GM19397 (cell line): ENCODE measurements around the gene ZBTB17.
"Not testable (repeated sequence)": the region's sequence is repeated elsewhere in the genome, so short reads cannot be mapped to it uniquely, and the experiment has no call there.

ENCODE experiments used
- ATAC-seq: cut with Tn5 transposase; IDR thresholded peaks from one replicate; pipeline ENCODE4 v1.9.1; 2021; ENCODE audit warnings: mild to moderate bottlenecking, moderate library complexity; ENCODE audit not compliant: unreplicated experiment

The ZBTB17 gene

DNA sequence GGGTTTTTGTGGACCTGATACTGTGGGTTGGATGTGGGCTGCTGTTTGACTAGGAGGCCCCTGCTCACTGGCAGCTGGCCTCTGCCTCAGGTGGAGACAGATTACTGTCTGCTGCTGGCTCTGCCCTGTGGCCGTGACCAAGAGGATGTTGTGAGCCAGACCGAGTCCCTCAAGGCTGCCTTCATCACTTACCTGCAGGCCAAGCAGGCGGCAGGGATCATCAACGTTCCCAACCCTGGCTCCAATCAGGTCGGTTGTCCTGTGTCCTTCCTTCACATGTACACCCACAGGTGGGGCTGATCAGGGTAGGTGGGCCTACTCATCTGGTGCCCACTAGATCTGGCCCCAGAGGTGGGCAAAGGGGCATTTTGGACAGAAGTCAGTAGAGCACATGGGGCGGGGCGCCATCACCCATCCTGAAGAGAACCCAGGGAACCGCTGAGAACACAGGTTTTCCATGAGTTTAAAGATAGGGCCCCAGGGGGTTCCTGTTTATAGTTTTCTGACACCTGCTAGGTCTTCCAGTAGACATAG, 37.2 kb downstream of the ZBTB17 start:
- ATAC-seq, result no peak

DNA sequence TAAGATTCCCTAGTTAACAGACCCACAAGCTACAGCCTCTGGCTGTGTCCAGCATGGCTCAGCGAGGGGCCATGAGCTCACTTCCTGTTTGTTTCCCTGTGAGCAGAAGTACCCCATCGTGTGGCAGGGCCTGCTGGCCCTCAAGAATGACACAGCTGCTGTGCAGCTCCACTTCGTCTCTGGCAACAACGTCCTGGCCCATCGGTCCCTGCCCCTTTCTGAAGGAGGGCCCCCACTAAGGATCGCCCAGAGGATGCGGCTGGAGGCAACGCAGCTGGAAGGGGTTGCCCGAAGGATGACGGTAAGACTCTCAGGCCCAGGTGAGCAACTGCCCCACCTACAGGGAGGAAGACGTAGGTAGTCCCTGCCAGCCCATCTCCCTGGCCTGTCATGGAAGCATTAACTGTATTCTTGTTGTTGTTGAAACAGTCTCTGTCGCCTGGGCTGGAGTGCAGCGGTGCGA, 38.2 kb downstream of the ZBTB17 start:
- ATAC-seq, result no peak

DNA sequence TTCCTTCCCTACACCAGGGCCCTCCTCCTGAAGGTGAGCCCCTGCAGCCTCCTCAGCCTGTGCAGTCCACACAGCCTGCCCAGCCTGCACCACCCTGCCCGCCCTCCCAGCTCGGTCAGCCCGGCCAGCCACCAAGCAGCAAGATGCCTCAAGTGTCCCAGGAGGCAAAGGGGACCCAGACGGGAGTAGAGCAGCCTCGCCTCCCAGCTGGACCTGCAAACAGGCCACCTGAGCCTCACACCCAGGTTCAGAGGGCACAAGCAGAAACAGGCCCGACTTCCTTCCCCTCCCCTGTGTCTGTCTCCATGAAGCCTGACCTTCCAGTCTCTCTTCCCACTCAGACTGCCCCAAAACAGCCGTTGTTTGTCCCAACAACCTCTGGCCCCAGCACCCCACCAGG, 38.8 kb downstream of the ZBTB17 start:
- no peak for ATAC-seq

DNA sequence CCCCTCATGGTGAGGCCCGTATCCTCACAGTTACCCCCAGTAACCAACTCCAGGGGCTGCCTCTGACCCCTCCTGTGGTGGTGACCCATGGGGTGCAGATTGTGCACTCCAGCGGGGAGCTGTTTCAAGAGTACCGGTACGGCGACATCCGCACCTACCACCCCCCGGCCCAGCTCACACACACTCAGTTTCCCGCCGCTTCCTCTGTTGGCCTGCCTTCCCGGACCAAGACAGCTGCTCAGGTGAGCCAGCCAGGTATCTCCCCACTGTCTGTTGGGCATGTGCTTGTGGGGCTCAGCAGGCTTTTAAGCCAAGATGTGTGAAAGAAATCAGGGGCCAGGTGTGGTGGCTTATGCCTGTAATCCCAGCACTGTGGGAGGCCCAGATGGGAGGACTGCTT, 39.9 kb downstream of the ZBTB17 start:
- ATAC-seq, result no peak

DNA sequence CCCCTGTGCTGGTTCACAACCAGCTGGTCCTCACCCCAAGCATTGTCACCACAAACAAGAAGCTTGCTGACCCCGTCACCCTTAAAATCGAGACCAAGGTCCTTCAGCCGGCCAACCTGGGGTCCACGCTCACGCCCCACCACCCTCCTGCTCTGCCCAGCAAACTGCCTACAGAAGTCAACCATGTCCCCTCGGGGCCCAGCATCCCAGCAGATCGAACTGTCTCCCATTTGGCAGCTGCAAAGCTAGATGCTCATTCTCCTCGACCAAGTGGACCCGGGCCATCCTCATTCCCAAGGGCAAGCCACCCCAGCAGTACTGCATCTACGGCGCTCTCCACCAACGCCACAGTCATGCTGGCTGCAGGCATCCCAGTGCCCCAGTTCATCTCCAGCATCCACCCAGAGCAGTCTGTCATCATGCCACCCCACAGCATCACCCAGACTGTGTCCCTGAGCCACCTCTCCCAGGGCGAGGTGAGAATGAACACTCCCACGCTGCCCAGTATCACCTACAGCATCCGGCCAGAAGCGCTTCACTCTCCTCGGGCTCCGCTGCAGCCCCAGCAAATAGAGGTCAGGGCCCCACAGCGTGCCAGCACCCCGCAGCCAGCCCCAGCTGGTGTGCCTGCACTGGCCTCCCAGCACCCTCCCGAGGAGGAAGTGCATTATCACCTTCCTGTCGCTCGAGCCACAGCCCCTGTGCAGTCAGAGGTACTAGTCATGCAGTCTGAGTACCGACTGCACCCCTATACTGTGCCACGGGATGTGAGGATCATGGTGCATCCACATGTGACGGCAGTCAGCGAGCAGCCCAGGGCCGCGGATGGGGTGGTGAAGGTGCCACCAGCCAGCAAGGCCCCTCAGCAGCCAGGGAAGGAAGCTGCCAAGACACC, 40.6 kb downstream of the ZBTB17 start:
- no peak for ATAC-seq

DNA sequence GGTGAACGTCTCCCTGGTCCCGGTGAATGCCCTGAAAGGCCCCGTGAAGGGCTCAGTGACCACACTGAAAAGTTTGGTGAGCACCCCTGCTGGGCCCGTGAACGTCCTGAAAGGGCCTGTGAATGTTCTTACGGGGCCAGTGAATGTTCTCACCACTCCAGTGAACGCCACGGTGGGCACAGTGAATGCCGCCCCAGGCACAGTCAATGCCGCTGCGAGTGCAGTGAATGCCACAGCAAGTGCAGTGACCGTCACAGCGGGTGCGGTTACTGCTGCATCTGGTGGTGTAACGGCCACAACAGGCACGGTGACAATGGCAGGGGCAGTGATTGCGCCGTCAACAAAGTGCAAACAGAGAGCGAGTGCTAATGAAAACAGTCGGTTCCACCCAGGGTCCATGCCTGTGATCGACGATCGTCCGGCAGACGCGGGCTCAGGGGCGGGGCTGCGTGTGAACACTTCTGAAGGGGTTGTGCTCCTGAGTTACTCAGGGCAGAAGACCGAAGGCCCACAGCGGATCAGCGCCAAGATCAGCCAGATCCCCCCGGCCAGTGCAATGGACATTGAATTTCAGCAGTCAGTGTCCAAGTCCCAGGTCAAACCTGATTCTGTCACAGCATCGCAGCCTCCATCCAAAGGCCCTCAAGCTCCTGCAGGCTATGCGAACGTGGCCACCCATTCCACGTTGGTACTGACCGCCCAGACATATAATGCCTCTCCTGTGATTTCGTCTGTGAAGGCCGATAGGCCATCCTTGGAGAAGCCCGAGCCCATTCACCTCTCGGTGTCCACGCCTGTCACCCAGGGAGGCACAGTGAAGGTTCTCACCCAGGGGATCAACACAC, 41.5 kb downstream of the ZBTB17 start:
- no peak for ATAC-seq

DNA sequence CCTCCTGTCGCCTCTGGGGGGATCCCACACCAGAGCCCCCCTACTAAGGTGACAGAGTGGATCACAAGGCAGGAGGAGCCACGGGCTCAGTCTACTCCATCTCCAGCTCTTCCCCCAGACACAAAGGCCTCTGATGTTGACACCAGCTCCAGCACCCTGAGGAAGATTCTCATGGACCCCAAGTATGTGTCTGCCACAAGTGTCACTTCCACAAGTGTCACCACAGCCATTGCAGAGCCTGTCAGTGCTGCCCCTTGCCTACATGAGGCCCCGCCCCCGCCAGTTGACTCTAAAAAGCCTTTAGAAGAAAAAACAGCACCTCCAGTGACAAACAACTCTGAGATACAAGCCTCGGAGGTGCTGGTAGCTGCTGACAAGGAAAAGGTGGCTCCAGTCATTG, 42.2 kb downstream of the ZBTB17 start:
- ATAC-seq, result no peak

DNA sequence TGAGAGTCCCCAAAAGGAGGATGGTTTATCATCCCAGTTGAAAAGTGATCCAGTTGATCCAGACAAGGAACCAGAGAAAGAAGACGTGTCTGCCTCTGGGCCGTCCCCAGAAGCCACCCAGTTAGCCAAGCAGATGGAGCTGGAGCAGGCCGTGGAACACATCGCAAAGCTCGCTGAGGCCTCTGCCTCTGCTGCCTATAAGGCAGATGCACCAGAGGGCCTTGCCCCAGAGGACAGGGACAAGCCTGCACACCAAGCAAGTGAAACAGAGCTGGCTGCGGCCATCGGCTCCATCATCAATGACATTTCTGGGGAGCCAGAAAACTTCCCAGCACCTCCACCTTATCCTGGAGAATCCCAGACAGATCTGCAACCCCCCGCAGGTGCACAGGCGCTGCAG, 43.3 kb downstream of the ZBTB17 start:
- no peak for ATAC-seq

DNA sequence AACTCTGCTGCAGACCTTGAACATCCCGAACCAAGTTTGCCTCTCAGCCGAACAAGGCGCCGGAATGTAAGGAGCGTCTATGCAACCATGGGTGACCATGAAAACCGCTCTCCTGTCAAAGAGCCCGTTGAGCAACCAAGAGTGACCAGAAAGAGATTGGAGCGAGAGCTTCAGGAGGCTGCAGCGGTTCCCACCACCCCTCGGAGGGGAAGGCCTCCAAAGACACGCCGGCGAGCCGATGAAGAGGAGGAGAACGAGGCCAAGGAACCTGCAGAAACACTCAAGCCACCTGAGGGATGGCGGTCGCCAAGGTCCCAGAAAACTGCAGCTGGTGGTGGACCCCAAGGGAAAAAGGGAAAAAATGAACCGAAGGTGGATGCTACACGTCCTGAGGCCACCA, 44.0 kb downstream of the ZBTB17 start:
- no peak for ATAC-seq

DNA sequence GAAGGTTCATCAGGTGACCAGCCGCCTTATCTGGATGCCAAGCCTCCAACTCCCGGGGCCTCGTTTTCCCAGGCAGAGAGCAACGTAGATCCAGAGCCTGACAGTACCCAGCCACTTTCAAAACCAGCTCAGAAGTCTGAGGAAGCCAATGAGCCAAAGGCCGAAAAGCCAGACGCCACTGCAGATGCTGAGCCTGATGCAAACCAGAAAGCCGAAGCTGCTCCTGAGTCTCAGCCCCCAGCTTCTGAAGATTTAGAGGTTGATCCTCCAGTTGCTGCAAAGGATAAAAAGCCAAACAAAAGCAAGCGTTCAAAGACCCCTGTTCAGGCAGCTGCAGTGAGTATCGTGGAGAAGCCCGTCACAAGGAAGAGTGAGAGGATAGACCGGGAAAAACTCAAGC, 44.5 kb downstream of the ZBTB17 start:
- ATAC-seq, result no peak

DNA sequence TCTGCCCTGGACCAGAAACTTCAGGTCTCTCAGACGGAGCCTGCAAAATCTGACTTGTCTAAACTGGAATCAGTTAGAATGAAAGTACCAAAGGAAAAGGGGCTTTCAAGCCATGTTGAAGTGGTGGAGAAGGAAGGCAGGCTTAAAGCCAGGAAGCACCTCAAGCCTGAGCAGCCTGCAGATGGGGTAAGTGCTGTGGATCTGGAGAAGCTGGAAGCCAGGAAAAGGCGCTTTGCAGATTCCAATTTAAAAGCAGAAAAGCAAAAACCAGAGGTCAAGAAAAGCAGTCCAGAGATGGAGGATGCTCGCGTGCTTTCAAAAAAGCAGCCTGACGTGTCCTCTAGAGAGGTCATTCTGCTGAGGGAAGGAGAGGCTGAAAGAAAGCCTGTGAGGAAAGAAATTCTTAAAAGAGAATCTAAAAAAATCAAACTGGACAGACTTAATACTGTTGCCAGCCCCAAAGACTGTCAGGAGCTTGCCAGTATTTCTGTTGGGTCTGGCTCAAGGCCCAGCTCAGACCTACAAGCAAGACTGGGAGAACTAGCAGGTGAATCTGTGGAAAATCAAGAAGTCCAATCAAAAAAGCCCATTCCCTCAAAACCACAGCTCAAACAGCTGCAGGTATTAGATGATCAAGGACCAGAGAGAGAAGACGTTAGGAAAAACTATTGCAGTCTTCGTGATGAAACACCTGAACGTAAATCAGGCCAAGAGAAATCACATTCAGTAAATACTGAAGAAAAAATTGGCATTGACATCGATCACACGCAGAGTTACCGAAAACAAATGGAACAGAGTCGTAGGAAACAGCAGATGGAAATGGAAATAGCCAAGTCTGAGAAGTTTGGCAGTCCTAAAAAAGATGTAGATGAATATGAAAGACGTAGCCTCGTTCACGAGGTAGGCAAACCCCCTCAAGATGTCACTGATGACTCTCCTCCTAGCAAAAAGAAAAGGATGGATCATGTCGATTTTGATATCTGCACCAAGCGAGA, 46.6 kb downstream of the ZBTB17 start:
- no peak for ATAC-seq

DNA sequence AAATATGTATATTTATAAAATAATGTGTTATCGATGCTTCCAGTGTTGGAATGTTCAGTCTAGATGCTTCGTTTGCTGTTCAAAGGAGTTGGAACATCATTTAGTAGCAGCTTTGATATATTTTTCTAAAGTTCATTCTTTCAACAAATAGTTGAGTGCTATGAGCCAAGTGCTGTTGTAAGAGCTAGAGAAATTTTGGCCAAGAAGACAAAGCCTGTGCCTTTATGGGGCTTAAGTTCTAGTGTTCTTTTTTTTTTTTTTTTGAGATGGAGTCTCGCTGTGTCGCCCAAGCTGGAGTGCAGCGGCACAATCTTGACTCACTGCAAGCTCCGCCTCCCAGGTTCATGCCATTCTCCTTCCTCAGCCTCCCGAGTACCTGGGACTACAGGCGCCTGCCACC, 49.5 kb downstream of the ZBTB17 start:
- ATAC-seq, result not testable (repeated sequence)

DNA sequence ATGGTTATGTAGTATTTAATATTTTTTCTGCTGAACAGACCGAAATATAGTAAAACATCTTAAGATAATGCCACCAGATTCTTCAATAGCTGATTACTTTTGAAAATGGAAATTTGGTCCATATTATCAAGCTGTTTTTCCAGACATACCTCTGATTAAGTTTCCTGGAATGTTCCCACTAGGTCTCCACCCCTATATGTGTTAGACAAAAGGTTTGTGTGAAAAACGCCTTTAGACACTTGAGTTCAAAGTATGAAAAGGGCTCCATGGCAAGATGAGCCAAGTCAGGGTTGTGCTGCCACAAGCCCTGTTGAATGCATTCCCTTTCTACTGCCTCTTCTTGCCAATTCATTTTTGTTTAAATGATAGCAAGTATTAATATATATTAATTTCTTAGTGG, 52.7 kb downstream of the ZBTB17 start:
- ATAC-seq, result no peak

DNA sequence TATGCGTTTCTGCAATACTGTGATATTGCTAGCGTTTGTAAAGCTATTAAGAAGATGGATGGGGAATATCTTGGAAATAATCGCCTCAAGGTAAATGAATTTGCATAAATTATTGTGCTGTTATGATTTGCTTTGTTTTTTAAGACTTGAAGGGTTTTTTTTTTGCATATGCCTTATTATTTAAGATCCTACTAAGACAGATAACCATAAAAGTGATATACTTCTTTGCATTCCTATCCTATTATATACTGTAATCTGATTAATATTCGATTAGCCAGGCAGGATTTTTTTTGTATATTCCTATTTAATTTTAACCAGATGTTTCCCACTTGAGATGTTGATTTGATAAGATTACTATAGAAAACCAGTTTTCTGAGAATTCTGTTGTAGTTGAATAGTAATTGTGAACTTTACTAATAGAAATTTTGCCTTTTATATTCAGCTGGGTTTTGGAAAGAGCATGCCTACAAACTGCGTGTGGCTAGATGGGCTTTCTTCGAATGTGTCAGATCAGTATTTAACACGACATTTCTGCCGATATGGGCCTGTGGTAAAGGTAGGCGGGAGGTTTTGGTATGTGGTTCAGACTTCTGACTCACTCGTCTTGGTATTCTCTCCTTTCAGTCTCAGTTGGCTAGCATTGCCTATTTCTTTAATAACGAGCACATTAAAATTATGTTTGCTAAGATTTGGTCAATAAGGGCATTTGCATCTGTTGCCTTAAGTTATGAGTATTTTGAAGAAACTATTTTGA, 56.8 kb downstream of the ZBTB17 start:
- ATAC-seq, result no peak

DNA sequence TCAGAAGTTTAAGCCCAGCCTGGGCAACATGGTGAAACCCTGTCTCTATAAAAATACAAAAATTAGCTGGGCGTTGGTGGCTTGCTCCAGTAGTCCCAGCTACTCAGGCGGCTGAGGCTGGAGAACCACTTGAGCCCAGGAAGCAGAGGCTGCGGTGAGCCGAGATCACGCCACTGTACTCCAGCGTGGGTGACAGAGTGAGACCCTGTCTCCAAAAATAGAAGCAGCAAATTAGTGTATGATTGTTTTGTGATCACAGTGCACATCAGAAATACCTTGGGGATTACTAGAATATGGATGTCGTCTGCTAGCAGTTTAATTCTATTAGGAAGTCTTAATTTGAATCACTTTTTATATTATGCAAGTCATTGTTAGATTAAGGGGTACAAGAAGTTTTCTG, 59.0 kb downstream of the ZBTB17 start:
- ATAC-seq, result no peak

DNA sequence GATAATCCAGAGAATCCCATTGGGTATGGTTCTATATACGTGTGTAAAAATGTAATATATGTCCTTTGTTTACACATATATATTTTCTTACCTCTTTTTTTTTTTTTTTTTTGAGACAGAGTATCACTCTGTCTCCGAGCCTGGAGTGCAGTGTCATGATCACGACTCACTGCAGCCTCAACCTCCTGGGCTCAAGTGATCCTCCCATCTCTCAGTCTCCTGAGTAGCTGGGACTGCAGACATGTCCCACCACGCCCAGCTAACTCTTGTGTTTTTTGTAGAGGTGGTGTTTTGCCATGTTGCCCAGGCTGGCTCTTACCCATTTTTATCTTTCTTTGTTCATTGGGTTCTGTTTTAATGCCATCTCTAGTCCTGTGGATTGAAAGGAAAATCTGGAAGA, 59.5 kb downstream of the ZBTB17 start:
- ATAC-seq, result no peak

DNA sequence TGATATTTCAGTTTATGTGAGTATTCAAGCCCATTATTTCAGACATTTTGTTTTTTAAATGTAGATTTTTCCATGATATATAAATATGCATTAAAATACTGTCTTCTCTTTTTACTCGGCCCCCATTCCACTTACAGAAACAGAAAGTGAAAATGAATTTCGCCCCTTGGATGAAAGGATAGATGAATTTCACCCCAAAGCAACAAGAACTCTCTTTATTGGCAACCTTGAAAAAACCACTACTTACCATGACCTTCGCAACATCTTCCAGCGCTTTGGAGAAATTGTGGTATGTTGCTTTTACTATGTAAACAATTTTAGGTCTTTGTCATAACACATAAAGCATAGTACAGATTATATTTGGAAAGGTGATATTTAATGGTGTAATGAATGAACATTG, 59.9 kb downstream of the ZBTB17 start:
- ATAC-seq, result no peak

DNA sequence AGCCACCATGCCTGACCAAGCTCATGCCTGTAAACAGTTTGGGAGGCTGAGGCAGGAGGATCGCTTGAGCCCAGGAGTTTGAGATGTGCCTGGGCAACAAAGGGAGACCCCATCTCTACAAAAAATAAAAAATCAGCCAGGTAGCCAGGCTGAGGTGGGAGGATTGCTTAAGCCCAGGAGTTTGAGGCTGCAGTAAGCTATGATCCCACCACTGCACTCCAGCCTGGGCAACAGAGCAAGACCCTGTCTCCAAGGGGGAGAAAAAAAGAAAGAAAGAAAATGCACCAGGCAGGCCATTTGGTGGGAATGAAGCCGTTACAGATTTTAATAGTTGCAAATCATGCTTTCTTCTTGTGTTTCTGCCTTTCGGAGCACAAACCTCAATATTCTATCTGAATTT, 62.3 kb downstream of the ZBTB17 start:
- ATAC-seq, result not testable (repeated sequence)

DNA sequence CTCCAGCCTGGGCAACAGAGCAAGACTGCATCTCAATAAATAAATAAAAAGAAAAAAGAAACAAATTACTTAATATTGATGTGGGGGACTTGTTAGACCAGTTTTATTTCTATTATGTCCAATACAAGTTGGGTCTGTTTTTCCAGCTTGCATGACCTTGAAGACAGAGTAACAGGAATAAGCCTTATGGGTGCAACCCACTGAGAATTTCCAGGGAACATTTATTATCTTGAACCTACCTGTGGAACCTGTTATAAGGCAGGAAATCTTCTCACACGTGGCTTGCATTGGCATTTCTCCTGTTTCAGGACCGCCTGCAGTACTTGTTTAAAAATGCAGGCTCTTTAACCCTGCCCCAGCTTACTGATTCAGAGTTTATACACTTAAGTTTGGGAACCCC, 64.0 kb downstream of the ZBTB17 start:
- no peak for ATAC-seq

DNA sequence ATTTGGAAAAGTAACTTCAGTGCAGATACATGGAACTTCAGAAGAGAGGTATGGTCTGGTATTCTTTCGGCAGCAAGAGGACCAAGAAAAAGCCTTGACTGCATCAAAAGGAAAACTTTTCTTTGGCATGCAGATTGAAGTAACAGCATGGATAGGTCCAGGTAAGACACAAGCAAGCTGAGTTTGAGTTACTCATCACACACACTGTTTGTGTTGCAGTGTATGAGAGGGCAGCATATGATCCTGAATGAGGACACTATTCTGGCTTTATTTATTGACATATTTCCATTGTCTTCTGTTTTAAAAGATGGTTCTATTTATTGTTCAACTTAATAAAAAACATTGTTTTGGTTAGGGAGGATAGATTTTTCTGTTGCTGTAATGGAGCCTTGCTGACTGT, 64.8 kb downstream of the ZBTB17 start:
- no peak for ATAC-seq
